Stimulated activated CD8-positive, alpha-beta memory T cell treated with anti-CD3 and anti-CD28 coated beads, Interleukin-4, amount 100 ng/mL, for 1 hour (primary cell): ENCODE measurements around the gene CDX2.
"Not testable (repeated sequence)": the region's sequence is repeated elsewhere in the genome, so short reads cannot be mapped to it uniquely, and the experiment has no call there.

ENCODE experiments used
- DNase-seq, 2 donors: peaks; one replicate each; pipeline ENCODE4 v3.0.0-alpha.2; 2020; ENCODE audit warnings: low read depth in 2 of 2, low spot score in 1 of 2

The CDX2 gene

DNA sequence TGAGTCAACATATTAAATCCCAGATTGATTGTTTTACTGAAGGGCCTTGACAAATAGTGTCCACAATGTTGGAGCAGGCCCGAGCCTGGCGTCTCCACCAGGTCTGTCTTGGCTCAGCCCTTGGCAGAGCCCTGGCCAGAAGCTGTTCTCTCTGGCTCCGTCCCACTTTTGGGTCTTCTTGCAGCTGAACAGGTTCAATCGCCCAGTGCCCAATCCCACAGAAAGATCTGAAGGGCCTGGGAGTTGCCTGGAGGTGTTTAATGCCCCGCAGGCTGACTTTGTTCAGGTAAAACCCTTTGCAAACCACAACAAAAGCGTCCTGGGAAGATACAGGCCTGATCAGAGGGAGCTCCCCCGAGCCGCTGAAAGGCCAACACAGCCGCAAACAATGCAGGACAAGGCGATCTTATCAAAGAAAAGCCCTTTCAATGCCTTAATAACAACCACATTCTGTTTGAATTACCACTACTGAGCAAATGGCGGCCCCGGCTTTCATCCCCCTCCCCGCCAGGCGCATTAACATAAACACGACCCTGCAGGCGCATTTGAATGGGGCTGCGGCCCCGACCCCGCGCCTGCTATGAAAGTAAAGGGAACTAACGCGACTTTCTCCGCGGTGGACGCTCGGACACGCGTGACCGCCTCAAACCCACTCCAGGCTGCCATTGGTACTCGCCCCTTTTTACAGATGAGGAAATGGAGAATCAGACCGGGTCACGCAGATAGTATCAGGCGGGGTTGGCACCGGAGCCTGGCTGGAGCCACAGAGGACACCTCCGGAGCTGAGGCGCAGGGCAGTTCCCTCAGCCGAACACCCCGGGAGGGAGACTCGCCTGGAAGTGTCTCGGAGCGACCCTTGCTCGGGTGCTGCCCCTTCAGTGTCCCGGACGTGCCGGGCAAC, 3.1 kb downstream of the CDX2 start:
- no peak for DNase-seq

DNA sequence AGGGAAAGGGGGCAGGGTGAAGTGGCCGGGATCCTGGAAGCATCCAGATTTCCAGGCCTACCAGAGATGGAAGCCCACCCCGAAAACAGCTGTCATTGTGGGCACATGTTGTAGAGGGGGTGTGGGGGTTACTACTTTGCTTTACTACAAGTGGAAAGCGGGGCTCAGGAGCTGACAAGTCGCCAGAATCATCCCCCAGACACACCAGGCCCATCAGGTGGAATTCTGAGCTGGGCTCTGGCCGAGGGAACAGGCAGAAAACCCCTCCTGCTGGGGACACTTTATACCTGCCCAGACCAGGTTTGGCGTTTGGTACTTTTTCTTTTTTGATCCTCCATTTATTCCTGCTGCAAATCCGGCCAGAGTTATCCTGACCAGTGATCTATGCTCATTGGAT, 3.8 kb downstream of the CDX2 start:
- no peak for DNase-seq

DNA sequence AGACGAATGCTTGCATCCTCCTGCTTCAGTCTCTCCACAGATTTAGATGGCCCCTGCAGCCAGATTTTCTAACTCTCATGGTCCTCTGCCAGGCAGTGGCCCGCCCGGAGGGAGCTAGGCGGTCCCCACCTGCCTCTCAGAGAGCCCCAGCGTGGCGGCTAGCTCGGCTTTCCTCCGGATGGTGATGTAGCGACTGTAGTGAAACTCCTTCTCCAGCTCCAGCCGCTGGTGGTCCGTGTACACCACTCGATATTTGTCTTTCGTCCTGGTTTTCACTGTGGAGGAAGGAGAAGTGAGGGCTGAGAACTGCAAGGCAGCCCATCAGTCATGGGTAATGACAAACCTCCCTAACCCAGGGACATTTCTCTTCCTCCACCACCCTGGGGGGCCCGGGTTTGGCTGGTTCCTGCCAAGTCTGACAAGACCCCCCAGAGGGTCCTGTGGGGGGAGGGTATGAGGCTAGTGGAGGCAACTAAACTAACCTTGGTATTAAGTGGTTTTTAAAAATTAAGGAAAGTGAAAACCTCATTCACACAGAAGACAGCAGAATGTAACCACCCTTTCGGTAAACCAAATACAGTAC, 4.3 kb downstream of the CDX2 start:
- no peak for DNase-seq

DNA sequence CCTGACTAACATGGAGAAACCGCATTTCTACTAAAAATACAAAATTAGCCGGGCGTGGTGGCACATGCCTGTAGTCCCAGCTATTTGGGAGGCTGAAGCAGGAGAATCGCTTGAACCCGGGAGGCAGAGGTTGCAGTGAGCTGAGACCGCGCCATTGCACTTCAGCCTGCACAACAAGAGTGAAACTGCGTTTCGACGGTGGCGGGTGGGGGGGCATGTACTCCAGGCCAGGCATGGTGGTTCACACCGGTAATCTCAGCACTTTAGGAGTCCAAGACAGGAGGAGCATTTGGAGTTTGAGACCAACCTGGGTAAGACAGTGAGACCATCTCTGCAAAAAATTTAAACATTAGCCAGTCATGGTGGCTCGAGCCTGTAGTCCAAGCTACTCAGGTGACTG, 4.9 kb downstream of the CDX2 start:
- DNase-seq = not testable (repeated sequence)

DNA sequence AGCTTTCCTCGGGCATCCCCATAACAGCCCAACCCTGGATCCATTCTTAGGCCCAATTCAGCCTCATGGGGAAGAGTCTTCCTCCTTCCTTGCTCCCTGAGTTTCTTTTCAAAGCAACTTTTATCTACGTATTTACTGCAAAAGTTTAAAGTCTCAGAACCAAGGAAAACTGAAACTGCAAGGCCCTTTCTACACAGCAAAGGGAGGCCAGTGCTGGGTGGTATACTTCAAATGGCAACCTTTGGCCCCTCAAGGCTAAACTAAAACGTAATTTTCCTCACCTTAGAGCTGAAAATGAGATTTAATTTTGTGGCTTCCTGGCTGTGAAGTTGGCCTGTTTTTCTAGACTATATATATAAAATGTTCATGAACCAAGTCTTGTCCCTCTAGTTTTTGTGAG, 5.6 kb downstream of the CDX2 start:
- no peak for DNase-seq

DNA sequence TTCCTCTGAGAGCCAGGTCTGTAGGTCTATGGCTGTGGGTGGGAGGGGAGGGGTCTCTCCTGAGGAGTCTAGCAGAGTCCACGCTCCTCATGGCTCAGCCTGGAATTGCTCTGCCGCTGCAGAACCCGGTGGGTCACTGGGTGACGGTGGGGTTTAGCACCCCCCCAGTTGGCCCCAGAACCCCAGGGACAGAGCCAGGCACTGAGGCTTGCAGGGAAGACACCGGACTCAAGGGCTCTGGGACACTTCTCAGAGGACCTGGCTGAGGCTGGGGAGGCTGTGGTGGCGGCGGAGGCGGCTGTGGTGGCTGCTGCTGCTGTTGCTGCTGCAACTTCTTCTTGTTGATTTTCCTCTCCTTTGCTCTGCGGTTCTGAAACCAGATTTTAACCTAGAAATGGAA, 6.1 kb downstream of the CDX2 start:
- DNase-seq = no peak

DNA sequence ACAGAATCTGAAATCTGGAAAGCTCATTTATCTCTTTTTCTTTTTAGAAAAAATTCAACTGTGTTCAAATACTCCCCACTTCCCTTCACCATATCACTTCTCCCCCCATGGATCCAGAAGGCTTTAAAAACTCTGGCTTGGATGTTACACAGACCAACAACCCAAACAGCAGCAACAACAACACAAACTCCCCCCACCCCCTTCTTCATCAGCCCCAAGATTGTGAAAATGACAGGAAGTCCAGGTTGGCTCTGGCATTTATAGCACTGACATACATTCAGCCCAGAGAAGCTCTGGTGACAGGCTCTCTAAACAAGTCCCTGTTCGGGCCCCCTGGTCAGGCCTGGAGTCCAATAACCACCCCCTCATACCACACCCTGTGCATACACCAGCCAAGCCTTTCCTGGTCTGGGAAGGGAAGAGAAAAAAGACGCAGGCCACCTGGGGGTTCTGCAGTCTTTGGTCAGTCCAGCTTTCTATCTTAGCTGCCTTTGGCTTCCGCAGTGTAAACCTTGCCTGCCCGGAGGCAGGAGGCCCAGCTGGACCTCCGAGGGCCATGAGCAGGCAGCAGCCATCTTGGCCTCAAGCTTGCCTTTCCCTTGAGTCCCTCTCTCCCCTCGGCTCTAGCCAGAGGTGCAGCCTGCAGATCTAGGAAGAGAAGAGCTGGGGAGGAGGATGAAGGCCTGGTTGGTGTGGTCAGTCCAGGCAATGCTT, 6.8 kb downstream of the CDX2 start:
- no peak for DNase-seq

DNA sequence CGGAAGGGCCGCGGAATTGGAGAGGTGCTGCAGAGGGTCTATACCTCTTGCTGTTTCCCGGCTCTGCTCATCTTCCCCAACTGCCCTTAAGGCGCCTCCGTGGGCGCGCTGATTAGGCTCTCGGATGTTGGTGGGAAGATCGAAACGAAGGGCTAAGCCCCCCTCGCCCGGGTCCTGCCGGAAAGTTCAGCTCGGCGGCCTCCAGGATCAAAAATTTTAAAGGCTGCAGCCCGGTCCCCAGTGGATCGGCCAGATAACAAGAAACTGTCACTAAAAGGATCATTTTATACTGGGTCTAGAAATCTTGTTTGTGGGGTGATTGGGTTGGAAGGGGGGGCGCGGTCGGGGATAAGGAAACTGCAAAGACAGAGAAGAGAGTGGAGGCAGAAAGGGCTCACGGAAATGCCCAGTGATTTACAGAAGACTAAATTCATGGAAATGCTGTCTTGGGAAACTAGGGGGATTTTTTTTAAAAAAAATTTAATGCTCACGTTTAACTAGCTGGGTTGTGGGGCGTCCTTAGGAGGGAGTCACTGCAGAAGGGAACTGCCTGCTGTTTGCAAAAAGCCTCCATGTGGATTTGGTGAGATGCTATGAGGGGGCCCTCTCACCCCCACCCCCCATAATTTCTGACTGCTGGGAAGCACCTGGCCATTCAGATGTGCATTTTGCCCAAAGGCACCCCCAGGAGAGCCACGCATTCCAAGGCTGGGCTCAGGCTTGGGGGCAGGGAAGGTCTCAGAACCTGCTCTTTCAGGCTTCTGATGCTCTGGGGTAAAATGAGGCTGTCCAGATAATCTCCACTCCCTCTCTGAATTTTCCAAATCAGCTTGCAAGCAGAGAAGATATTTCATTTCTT, 7.7 kb downstream of the CDX2 start:
- no peak for DNase-seq

DNA sequence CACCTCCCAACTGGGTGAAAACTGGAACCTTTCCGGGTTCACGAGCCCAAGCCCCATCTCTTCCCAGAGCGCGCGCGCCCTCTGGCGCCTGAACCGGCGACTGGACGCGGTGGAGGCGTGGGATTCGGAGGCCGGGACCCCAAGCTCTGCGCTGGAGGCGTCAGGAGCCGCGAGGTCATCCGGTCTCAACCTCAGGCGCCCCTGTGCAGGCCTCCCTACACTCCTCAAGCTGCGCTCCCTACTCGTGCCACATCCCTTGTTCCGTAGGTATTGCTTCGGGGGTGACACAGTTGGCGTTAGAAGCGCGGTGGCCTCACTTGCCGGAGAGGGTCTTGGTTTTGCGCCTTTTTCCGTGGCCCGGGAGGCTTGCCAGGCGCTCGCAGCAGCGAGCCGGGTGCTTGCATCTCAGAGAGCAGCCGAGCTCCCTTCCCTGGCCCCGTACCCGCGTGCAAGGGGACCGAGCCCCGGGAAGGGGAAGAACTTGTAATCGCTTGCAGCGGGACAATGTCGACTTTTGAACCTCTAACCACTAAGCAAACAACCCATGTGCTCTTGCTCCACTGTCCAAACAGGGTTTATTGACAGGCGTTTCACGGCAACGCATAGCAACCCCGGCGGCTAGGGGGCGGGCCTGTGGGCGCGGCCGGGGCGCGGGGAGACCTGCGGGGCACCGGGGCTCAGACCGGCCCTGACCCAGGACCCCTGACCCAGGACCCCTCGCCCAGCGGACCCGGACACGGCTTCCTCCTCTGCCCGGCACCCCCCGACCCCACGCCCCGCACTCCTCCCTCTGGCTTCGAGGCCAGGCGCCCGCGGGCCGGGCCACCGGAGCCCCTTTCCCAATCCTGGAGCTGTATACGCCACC, 8.5 kb downstream of the CDX2 start:
- no peak for DNase-seq

DNA sequence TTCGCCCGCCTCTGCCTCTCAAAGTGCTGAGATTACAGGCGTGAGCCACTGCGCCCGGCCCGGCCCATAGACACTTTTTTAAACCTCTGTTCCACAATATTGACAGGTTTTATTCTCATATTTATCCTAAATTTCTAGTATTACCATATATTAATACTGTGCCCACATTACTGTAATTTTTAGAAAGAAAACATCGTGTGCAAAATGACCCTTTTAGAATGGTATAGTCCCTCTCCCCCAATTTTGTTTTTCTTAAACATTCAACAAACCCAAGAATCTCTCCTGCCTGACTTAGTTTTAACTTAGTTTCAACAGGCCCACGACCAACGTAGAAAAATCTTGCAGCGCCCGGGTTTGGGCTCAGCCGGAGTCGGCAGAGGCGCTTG, 9.1 kb downstream of the CDX2 start:
- no peak for DNase-seq

DNA sequence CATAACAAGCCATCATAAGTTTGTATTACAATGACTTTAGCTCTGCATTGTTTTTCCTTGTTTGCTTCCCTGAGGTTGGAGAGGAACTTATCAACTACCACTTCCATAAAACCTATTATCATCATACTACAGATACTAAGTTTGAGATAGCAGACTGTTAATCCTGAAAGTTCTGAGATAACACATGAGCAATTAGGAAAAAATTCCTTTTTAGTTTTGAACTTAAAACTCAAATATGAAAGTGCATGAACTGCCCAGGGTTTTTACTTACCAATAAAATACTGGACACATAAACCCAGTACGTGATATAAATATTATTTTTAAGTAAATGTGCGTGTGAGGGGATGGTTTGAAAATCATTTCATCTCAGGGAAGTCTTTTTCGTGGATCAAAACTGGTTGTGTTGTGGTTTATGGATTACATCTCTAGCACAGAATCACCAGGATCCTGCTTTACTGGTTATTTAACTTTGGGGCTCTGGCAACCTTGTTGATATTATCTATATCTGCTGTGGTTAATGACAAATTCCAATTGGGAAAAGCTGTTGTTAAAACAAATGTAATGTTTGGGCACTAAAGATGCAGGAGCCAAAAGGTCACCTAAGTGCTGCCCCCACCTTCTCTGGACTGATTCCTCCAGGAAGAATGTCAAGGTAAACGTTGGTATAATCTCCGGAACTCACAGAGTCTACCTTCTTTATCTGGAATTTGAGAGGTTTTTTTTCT, 12.4 kb downstream of the CDX2 start:
- DNase-seq = no peak

DNA sequence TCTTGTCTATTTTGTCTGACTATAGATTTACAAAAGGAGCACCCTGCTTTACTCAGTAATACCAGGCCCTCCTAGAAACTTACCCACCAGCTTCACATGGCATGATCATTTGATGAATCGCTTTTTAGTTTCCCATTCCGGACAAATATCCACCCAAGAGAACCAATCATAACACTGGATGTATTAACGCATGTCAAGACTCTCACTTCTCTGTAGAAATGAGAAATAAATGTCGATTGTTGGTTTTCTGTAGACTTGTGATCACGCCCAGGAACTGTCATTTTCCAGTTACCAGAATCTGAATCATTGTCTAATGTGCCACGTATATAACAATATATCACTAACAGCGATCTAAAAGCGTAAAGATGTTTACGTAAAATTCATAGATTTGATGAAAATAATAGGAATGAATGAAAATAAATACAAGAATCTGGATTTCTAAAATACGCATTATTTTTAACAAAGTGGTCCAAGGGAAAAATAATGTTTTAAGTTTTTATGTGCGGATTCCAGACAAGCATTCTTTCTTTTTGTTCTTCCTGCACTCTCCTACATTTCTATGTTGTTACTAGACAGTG, 14.0 kb downstream of the CDX2 start:
- no peak for DNase-seq

DNA sequence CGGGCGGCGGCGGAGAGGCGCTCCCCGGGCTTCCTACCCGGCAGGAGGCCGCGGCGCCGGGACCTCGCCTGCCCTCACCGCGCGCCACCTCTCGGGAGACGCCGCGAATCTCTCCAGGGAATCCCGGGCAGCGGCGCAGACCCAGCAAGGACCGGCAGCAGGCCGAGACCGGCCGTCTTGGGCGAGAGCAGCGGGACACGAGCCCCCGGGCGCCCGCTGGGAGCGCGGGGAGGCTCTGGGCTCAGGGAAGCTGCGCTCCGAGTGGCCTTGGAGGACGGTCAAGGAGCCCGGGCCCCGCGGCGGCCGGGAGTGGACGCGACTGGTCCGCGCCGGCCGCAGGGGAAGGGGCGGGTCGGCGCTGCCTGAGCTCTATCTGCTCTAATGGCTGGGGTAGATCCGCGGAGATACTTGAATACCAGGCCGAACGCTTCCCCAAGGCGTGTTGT, 14.7 kb downstream of the CDX2 start:
- no peak for DNase-seq

DNA sequence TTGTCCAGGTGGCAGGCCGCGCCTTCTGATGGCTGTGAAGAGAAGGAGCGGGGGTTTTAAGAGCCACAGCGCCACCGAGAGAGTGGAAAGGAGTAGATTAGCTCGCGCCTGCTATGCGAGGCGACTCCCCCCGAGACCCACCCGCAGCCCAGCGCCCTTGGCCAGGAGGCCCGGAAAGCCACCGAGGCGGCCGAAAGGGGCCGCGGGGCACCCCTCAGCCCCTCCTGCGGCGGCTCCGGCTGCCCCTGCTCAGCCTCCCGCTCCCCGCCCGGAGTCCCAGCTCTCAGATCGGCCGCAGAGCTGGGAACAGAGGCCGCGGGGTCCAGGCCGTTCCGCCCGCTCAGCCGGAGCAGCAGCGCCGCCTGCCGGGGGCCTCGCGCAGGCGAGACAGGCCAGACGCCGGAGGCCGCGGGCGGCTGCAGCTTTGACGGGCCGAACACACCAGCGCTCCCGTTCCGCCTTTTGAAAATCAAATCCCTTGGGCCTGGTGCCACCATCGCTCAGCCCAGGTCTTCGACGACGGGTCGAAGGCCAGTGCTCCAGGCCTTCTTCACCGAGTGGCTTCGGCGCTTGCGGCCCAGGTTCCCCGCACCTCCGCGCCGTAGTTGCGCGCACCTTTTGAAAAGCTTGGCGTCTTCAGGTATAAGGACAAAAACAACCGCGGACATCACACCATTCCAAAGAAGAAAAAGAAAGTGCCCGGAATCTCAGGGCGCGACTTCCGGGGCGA, 15.3 kb downstream of the CDX2 start:
- peak in 1 of 2 donors; percentile 17 for DNase-seq

DNA sequence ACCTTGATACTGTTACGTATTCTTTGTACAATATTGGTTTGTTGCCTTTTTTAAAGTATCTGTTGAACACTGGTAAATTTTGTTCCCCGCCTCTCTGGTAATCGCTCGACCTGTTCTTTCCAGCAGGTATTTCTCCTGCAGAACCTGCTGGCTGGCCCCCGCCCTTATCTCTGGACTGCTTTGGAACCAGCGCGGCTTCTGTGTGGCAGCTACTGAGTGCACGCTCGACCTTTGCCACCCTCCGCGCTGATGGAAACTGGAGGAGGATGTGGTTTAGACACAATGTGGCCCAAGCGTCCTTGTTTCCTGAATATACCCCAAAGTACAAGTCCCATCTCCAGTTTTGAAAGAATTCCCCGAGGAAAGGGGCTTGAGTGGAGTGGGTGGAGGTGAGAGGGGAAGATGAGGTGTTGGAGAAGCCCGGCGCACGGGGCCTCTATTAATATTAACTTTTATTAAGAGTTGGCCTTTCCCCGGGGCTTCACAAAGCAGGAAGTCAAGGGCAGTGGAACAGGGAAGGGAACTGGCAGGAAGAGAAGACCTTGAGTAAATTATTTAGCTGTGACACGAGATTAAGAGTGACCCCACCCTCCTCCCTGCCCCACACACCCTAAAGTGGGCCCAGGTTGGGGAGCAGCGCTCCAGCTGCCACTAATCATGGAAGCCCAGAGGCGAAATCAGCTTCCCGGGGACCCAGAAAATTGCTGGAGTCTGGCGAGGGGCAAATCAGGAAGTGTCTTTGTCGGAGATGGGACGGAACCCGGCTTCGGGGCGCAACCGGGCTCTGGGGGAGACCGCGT, 16.0 kb downstream of the CDX2 start:
- no peak for DNase-seq

DNA sequence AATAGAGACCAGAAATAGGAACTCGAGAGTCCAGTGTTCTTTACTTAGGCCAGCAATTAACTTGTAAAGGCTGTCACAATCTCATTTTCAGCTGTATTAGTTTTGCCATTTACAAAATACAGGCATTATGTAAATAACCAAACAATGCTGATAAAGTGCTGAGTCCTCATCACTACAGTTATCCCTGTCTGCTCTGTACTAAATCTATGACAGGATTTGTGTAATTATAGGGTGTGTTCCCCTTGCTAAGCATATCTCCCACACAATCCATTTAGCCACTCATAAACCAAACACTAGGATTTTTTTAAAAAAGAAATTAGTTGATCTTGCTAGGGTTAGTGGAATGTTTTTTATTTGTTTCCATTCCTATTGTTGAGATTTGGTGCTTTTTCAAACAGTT, 26.1 kb downstream of the CDX2 start:
- DNase-seq = no peak

DNA sequence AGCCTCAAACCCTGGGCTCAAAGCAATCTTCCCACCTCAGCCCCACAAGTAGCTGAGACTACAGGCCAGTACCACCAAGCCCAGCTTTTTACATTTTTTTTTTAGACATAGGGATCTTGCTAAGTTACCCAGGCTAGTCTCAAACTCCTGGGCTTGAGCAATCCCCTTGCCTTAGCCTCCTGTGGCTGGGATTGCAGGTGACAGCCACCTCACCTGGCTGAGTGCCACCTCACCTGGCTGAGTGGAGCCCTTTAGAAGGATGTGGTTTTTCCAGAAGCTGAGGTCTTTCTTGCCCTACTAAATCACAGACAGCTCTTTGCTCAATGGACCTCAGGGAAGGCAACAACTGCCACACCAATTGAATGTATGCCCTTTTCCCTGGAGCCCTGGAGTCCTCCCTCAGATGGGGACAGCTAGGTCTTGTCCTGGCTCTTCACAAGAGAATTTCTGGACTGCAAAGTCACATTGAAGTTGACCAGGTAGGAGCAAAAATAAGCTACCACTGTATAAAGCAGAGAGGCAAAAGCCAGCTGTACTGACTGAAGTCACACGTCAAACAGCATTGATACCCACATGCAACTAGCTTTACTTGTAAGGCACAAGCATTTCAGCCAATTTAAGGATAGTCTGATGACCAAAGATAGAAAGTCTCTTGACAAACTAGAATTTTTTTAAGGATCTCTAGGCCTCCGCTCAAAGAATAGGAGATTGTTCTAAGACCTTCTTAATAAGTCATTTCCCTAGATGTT, 35.4 kb downstream of the CDX2 start:
- no peak for DNase-seq
